ENCODE measurements around the gene TPCN1. TPM values are rescaled to one million over a fixed set of nuclear protein-coding genes. Genes with fewer than 3 reads are reported as not detected.

TPCN1 gene
- total RNA-seq, 1 experiment from 2014 or later, result 32.7 TPM

GRCh38 chr12:113297621-113298471, 76.6 kb downstream of the TPCN1 start:
- DNase-seq (ENCODE audit: low spot score), result no peak
- H3K4me1 Mint-ChIP-seq, result peaks cover 26% of the 10 kb centered on the region
- TF ChIP-seq ZNF263 (CRISPR knock-in tag; IDR thresholded peaks at IDR 0.05; ENCODE audit: low read depth) (no peak), ZNF671 (CRISPR knock-in tag; IDR thresholded peaks at IDR 0.05) (no peak), MLX (CRISPR knock-in tag; IDR thresholded peaks at IDR 0.05) (no peak), HMGXB4 (CRISPR knock-in tag; IDR thresholded peaks at IDR 0.05) (no peak), MAX (CRISPR knock-in tag; IDR thresholded peaks at IDR 0.05) (no peak), ZNF281 (CRISPR knock-in tag; IDR thresholded peaks at IDR 0.05) (no peak), ZBTB21 (CRISPR knock-in tag; IDR thresholded peaks at IDR 0.05; ENCODE audit: borderline replicate concordance) (no peak), ZMAT4 (CRISPR knock-in tag; IDR thresholded peaks at IDR 0.05) (no peak), FOXK1 (CRISPR knock-in tag; IDR thresholded peaks at IDR 0.05) (no peak), GABPB1 (CRISPR knock-in tag; IDR thresholded peaks at IDR 0.05) (no peak), TEAD4 (CRISPR knock-in tag; IDR thresholded peaks at IDR 0.05) (no peak), GRHL2 (CRISPR knock-in tag; IDR thresholded peaks at IDR 0.05; ENCODE audit: insufficient replicate concordance, severe bottlenecking) (no peak), E2F1 (CRISPR knock-in tag; IDR thresholded peaks at IDR 0.05) (no peak), ZNF512 (CRISPR knock-in tag; IDR thresholded peaks at IDR 0.05; ENCODE audit: borderline replicate concordance) (no peak), CREM (CRISPR knock-in tag; IDR thresholded peaks at IDR 0.05) (no peak), USF1 (CRISPR knock-in tag; IDR thresholded peaks at IDR 0.05) (no peak), NR2C2 (CRISPR knock-in tag; IDR thresholded peaks at IDR 0.05) (no peak)
- H3K9me3 Mint-ChIP-seq, result no peaks in the 10 kb centered on the region
- no peak overlapping the region for H3K4me3 Mint-ChIP-seq
- H3K27ac Mint-ChIP-seq, result no peak overlapping the region
- no peaks in the 10 kb centered on the region for H3K27me3 Mint-ChIP-seq (ENCODE audit: low read depth)
- ChIA-PET CTCF (interaction anchor here (1.6 kb wide), 1 partner anchor 128 kb away, joined by 5 read pairs; no protein-coding TSS in a partner anchor), POLR2A (no interaction called here)
- no peak for ATAC-seq
- H3K36me3 Mint-ChIP-seq, result peaks cover 10% of the 10 kb centered on the region; the same call in 1 of the 2 replicates
